Measurements from ENCODE around the gene OXCT1.

Gene OXCT1

DNA sequence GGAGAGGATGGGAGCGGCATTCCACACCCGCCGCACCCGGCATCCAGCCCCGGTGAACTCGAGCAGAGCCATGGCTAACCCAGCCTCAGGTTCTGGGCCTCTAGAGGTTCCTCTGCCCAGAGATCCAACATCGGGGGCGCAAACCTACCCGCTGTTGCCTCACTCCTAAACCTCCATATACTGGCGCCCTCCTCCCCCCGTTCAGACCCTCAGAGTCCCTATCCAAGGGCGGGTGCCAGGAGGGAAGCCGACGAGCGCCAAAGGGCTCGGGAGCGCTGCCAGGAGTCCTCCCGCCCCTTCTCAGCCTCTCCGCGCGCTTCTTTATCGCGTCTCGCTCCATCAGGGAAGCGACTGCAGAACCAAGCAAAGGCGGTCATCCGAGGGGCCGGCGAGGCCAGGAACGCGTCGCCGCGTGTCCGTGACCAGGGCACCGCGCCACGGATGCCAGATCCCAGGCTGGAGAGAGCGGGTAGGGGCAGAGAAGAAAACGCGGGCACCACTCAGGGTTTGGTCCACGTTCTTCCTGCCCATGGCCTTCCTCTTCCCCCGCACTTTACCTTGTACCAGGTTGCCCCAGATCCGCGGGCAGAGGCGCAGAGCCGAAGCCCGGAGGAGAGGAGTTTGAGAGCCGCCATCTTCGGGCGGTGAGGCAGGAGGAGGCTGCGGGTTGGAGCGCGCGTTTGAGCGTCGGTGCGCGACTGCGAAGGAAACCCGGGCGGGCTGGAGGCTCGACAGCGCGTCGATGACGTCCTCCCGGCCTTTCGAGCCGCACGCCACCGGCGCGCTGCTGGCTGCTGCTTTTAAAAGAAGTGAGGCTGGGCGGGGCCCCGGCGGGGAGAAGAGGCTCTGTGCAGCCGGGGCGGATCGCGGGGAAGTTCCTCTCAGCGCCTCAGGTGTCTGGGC lies at the start of gene OXCT1:
Gene OXCT1 (minus strand): TSS at position 702 of the 903 bp plus-strand sequence. CDS start 67 bp downstream, at position 635.
- DNase-seq: peak; percentile 57

- DNase-seq: no peak
Measured at GRCh38 chr5:41918105-41918504, 47.9 kb upstream of the OXCT1 start.

DNA sequence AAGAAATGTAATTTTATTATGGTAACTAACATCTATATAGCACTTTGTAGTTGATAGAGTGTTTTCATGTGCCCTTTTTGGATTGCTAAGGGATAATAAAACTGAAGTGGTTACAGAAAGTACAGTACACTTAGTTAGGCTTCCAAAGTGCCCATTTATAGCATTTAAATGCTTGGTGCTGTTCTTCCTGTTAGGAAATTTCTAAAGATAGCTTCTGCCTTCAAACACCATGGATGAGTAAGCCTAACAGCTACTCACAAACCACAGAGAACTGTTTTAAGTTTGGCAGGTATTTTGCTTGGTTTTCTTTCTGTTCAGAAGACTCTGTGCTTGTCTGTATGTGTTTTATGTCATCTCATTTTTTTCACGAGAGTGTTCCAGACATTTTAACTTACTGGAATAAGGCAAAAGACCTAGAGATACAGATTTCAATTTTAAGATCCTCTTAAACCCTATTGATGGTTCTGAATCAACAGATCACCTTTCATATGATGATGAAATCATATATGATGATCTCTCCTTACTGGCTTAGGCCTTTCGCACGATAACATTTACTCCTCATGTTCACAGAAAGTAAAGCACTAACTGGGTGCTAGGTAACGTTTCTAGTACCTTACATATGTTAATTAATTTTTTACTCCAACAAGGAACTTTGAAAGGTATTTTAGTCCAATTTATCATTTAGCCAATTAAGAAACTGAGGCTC lies 38.3 kb upstream of the OXCT1 start:
- DNase-seq: no peak

DNA sequence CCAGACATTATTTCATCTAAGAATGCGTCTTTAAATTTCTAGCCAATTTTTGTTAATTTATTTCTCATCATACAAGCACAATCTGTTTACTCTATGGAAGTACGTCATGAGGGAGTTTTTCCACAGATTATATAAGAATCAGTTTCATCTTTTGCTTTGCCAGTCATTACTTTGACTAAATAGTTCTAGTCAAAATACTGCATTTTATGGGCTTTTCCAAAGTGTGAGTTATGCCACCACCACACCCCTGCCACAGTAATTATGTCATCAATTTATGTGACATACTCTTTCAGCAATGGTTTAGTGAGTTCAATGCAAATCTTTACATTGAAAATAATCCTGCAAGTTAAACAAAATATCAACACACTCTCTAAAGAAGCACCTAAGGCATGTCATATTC lies 35.9 kb upstream of the OXCT1 start:
- no peak for DNase-seq

GRCh38 chr5:41903892-41904799 lies 33.9 kb upstream of the OXCT1 start, which contains the start of gene RIMOC1:
Gene RIMOC1 (plus strand): TSS chr5:41904344. CDS start chr5:41904368, 24 bp downstream.
- DNase-seq: peak; percentile 97

GRCh38 chr5:41903382-41903891 lies 33.2 kb upstream of the OXCT1 start:
- DNase-seq: no peak

DNA sequence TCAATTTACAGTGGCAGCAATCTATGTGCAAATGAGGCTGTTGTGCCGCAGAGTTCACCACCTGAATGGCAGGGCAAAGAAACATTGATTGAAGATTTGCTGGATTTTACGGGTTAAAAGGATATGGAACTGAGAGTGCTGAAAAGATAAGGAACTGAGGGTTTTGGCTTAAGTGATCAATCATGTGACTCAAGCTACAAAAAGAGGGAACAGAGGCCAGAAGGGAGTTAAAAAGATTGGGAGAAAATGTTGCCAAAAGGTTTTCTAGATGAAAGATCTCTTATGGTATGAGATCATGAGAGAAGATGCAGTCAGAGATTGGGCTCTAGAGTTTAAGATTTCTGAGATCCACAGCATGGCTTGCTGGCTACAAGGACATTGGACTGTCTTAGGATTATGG lies 26.0 kb upstream of the OXCT1 start:
- no peak for DNase-seq

GRCh38 chr5:41893074-41893851 lies 23.0 kb upstream of the OXCT1 start:
- no peak for DNase-seq

DNA sequence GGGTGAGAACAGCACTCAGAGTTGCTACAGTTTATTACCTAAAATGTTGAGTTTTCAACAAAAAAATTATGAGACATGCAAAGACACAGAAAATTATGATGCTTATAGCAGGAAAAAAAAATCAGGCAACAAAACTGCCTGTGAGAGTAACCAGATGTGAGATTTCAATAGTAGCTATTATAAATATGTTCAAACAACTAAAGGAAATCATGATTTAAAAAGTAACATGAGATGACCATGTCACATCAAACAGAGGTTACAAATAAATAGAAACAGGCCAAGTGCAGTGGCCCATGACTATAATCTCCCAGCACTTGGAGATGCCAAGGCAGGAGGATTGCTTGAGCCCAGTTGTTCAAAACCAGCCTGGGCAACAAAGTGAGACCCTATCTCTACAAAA lies 21.8 kb upstream of the OXCT1 start:
- DNase-seq: no peak

DNA sequence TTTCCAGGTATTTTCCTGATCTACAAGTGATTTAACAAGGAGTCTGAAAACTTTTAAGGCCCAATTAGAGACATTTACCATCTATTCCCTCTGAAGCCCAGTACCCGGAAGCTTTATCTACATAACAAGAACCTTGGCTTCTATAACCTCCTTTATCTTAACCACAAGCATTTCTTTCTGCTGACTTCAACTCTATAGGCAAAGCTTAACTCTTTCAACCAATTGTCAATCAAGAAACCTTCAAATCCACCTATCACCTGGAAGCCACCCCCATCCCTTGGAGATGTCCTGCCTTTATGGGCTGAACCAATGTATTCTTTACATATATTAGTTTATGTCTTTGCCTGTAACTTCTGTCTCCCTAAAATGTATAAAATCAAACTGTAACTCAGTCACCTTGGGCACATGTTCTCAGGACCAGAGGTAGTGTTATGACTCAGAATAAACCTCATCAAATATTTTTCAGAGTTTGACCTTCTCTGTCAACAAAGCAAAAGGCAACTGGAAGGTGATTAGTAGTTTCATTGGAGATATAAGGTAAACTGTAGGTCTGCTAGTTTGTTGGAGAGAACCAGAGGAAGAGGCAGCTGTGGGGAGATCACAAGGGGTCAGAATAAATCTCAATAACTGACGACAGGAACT lies 21.0 kb upstream of the OXCT1 start:
- DNase-seq: no peak

GRCh38 chr5:41885286-41885685 lies 15.1 kb upstream of the OXCT1 start:
- DNase-seq: no peak

- no peak for DNase-seq
Measured at GRCh38 chr5:41883936-41884335, 13.7 kb upstream of the OXCT1 start.

DNA sequence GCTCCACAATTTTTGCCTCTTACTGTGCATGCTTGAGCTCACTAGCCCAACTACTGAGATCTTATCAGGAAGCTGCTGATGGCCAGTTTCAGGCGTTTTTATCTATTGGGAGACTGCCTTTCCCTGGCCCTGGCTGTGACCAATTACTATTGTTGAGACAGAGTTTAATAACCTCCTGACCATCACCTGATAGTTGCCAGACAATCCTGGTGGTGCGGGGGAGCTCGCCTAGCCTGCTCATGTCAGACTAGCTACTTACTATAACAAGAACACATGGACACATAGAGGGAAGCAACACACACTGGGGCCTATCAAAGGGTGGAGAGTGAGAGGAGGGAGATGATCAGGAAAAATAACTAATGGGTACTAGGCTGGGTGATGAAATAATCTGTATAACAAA lies 13.0 kb upstream of the OXCT1 start:
- DNase-seq: no peak

- DNase-seq: no peak
Measured at GRCh38 chr5:41882765-41883164, 12.5 kb upstream of the OXCT1 start.

GRCh38 chr5:41878643-41879478 lies 8.6 kb upstream of the OXCT1 start:
- DNase-seq: no peak

DNA sequence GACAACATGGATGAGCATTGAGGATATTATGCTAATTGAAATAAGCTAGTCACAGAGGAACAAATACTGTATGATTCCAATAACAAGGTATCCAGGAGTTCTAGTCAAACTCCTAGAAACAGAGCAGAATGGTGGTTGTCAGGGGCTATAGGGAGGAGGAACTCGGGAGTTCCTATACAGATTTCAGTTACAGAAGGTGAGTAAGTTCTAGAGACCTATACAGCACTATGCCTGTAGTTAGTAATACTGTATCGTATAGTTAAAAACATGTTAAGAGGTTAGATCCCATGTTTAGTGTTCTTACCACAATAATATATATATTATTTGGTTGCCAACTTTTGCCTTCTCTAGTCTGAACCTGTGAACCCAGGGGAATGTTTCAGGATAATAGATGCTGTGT lies 7.9 kb upstream of the OXCT1 start:
- DNase-seq: no peak

DNA sequence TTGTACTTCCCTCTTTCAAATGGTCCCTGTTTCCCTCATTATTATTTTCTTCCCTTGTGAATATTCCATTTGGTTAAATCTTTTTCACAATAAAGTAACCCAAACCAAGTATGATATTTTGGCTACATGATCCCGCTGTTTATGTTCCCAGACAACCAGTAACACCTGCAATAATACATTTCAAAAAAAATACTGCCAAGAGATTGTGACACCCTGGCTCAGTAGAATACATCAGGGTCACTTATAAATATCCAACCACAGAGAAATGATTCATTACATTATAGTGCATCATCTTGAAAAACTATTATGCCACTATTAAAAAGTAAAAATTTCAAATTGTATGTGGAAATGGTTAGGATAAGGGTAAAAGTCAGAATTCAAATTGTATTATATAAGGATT lies 7.2 kb upstream of the OXCT1 start:
- no peak for DNase-seq

DNA sequence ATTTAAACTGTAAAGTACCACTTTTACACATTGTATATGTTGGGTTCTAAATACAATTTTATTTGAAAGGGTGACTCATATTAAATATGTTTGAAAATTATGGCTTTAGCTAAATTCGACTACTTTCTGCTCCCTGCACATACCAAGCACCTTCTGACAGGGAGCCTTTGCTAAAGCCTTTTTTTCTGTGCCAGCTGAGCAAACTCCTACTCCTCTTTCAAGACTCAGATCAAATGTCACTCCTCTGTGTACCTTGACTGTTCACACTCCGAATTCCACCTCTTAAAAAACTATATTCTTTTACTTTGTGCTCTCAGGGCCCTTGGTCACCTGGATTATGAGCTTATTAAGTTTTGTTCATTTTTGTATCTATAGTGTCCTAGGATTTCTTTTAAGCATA lies 6.5 kb upstream of the OXCT1 start:
- no peak for DNase-seq

GRCh38 chr5:41875121-41875520 lies 4.9 kb upstream of the OXCT1 start:
- DNase-seq: no peak

- DNase-seq: no peak
Measured at GRCh38 chr5:41874512-41875060, 4.4 kb upstream of the OXCT1 start.
